ENCODE results near the gene ACSS3.

- TF ChIP-seq EP300 (IDR thresholded peaks at IDR 0.05) (no peak), CTCF (IDR thresholded peaks at IDR 0.05) (no peak)
Observed at GRCh38 chr12:81125691-81126090, 47.8 kb downstream of the ACSS3 start.
